Bronchial epithelial cell (primary cell): Measurements from ENCODE around the gene STAM. TPM values are rescaled to one million over a fixed set of nuclear protein-coding genes. Genes with fewer than 3 reads are reported as not detected.

Experiments used
- DNase-seq: peaks from one replicate; pipeline ENCODE4 v3.0.0-alpha.2; 2010; ENCODE audit warnings: low read depth
- FAIRE-seq: peaks from 2 replicates; lab custom pipeline; 2011; peaks lifted over from hg19 to GRCh38; lab: Jason Lieb, UNC
- H3K27me3 ChIP-seq: 2 replicates; pipeline ENCODE4 v1.5.1; 2011; ENCODE audit warnings: low read length; ENCODE audit not compliant: control insufficient read depth, insufficient read depth
- H3K36me3 ChIP-seq: 2 replicates; pipeline ENCODE4 v1.5.1; 2011; ENCODE audit warnings: low read length; ENCODE audit not compliant: control insufficient read depth, insufficient read depth
- H3K4me3 ChIP-seq: 2 replicates; pipeline ENCODE4 v1.5.1; 2011; ENCODE audit warnings: mild to moderate bottlenecking, low read depth, low read length, control low read depth
- total RNA-seq: library from RNA; depleted of rRNA; stranded (reverse); fragments of >200 nt; gene quantifications from 2 replicates; pipeline ENCODE4 v1.2.1, GENCODE V29; 2014
- TF ChIP-seq, protein P1 (sequence below): IDR thresholded peaks from 2 replicates; pipeline ENCODE4 v1.5.1; 2011; ENCODE audit warnings: mild to moderate bottlenecking, moderate library complexity, low read length, control low read depth, inconsistent platforms; ENCODE audit not compliant: insufficient read depth, severe bottlenecking

The STAM gene
- total RNA-seq, 1 donor from 2014 or later: 21.9 TPM

DNA sequence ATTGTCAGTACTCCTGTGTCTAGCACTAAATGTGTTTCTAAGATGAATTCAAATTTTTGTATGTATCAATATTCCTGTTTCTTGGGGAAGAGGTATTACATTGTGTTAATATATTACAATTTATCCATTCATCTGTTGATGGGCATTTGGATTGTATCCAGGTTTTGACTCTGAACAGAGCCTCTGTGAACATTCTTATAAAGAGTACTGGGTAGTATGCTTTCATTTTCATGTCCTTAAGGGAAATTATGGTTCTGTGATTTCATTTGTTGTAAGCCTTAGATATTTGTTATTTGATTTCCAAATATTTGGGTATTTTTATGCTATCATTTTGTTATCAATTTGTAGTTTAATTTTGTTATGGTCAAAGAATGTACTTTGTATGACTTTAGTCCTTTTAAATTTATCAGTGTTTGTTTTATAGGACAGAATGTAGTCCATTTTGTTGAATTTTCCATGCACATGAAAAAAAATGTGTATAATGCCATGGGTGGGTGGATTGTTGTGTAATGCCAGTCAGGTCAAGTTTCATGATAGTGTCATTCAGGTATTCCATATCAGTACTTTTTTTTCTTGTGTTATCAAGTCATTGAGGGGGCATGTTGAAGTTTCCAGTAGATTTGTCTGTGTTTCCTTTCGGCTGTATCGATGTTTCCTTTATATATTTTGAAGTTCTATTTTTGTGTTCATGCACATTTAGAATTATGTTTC, 38.4 kb downstream of the STAM start:
- Histone ChIP-seq H3K36me3 (no peaks in the 10 kb centered on the region), H3K4me3 (no peak overlapping the region), H3K27me3 (no peaks in the 10 kb centered on the region)
- peak; percentile 29 for DNase-seq
- TF ChIP-seq, protein P1, sequence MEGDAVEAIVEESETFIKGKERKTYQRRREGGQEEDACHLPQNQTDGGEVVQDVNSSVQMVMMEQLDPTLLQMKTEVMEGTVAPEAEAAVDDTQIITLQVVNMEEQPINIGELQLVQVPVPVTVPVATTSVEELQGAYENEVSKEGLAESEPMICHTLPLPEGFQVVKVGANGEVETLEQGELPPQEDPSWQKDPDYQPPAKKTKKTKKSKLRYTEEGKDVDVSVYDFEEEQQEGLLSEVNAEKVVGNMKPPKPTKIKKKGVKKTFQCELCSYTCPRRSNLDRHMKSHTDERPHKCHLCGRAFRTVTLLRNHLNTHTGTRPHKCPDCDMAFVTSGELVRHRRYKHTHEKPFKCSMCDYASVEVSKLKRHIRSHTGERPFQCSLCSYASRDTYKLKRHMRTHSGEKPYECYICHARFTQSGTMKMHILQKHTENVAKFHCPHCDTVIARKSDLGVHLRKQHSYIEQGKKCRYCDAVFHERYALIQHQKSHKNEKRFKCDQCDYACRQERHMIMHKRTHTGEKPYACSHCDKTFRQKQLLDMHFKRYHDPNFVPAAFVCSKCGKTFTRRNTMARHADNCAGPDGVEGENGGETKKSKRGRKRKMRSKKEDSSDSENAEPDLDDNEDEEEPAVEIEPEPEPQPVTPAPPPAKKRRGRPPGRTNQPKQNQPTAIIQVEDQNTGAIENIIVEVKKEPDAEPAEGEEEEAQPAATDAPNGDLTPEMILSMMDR: no peak
- no peak for FAIRE-seq

DNA sequence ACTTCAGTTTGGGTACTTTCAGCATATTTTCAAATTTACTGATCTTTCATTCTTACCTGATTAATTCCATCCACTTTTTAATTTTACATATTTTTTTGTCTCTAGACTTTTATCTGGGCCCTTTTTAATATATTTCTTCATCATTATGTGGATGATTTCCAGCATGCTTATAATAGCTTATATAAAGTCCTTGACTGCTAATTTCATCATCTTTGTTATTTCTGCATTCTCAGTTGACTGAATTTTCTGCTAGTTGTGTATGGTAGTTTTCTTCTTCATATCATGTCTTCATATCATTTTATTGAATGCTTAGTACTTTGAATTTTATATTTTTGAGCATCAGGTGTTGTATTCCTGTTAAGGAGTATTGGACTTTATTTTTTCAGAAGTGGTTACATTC, 39.6 kb downstream of the STAM start:
- DNase-seq (no peak), FAIRE-seq (no peak)
- TF ChIP-seq, protein P1: no peak
- Histone ChIP-seq H3K27me3 (no peaks in the 10 kb centered on the region), H3K36me3 (no peaks in the 10 kb centered on the region), H3K4me3 (no peak overlapping the region)

DNA sequence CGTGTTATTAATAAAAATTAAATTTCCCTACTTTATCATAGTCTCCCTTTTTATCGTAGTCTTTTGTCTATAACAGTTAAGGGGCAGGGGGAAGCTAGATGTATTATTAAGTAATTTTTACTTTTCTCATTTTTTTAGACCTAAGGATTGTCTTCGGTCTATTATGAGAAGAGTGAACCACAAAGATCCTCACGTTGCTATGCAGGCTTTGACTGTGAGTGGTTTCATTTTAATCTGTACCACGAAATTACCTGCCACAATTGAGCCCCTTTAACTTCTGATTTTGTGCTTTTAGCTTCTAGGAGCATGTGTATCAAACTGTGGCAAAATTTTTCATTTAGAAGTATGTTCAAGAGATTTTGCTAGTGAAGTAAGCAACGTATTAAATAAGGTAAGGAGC, 40.6 kb downstream of the STAM start:
- H3K4me3 ChIP-seq: no peak overlapping the region
- FAIRE-seq (no peak), DNase-seq (no peak)
- peaks cover 2% of the 10 kb centered on the region for H3K36me3 ChIP-seq
- H3K27me3 ChIP-seq: no peaks in the 10 kb centered on the region
- TF ChIP-seq, protein P1: no peak

DNA sequence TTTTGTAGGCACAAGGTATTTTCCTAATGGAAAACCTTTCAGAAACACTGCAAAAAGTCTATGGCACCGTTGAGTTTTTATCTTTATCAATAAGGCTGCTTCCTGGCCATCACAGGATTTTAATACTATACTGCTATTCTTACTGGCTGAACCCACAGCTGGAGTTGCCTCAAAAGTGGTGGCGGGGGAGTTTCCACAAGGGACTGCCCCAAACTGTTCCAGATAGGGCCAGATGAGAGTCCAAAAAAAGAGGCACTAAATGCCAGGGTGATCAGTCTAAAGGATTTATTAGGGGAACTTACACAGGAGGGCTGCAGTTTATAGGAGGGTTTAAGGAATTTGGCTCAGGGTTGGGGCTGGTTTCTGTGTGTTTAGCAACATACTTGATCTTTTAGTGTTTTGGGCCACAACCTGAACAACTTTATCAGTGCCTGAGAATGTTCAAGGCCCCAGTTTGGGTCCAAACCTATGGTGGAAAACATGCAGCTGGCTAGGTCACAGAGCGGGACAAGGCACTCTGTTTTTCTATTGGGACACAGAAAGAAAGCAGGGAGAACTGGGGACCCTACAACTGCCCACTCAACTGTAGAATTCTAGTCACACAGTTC, 41.4 kb downstream of the STAM start:
- TF ChIP-seq, protein P1: no peak
- Histone ChIP-seq H3K4me3 (no peak overlapping the region), H3K27me3 (no peaks in the 10 kb centered on the region), H3K36me3 (peaks cover 2% of the 10 kb centered on the region)
- FAIRE-seq: no peak
- DNase-seq: no peak

DNA sequence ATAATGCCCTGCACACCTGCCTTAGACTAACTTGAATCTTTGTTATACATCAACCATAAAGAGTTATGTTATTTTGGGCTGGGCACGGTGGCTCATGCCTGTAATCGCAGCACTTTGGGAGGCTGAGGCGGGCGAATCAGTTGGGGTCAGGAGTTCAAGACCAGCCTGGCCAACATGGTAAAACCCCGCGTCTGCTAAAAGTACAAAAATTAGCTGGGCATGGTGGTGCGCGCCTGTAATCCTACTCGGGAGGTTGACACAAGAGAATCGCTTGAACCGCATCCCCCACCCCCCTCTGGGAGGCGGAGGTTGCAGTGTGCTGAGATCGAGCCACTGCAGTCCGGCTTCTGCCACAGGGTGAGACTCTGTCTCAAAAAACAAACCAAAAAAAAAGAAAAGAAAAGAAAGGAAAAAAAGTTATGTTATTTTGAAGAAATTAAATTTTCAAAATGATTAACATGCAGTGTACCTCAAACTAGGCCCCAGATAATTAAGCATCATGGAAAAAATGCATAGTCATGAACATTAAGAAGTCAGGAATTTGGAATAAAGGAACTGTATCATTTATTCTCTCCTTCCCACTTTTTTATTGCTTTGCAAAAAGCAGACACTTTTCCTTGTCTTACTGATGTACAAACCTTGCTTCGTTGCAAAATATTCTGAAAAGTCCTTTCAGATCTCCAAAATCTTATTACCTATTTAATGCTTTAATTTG, 43.3 kb downstream of the STAM start:
- Histone ChIP-seq H3K27me3 (no peaks in the 10 kb centered on the region), H3K36me3 (peaks cover 2% of the 10 kb centered on the region), H3K4me3 (no peak overlapping the region)
- TF ChIP-seq, protein P1: no peak
- no peak for FAIRE-seq
- no peak for DNase-seq
